Measurements from ENCODE around the gene DDR2. TPM values are rescaled to one million over a fixed set of nuclear protein-coding genes. Genes with fewer than 3 reads are reported as not detected.
"Not testable (repeated sequence)": the region's sequence is repeated elsewhere in the genome, so short reads cannot be mapped to it uniquely, and the experiment has no call there.

The DDR2 gene
- total RNA-seq, 1 donor from 2014 or later = 5.8 TPM

DNA sequence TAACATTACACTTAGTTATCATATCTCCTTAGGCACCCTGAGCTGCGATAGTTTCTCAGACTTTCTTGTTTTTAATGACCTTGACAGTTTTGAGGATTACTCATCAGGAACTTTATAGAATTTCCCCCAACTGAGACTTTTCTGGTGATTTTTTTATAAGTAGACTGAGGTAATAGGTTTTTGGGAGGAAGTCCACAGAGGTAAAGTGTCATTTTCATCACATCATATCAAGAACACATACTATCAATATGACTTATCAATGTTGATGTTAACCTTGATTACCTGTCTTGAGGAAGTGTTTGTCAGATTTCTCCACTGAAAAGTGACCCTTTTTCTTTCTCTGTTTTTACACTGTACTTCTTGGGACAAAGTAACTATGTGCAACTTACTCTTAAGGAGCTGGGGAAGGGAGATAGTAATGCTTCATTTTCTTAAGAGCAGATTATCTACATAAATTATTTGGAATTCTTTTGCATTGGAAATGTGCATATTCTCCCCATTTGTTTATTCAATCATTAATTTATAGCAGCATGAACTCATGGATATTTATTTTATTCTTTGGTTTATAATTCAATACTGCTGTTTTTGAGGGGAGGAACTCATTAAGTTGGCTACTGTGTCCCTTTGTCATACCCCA is 85.4 kb downstream of the DDR2 start:
- no peak for DNase-seq (ENCODE audit: extremely low read depth, low read depth, low spot score)

DNA sequence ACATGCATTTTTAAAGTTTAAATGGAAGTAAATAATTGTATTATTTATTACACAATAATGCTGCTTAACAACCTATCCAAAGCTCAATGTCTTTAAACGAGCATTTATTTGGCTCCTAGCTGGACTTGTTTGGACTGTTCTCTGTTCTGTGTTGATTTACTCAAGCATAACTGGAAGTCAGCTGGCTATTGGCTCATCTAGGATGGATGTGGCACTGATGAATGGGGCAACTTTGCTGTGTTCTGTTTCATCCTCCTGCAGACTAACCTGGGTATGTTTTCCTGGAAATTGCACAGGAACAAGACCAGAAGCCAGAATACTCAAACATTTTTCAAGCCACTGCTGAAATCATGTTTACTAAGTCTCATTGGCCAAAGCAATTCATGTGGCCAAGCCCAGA is 87.4 kb downstream of the DDR2 start:
- DNase-seq (ENCODE audit: extremely low read depth, low read depth, low spot score) = no peak

DNA sequence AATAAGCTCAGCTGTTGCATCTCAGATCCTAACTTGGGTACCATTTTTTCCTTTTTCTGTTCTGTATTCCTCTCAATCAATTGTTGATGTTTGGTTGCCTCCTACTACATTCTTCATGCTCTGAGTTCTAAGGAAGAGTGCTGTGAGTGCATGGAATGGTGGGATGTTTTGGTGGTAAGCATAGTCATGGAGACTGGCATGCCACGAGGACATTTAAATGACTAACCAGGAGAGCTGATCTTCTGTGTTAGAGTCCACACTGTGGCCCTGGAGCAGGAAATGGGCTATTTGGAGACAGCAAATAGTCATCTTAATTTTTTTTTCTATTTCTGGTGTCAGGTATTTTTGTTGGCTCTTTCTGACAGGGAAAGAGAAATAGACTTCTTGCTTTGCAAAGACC is 88.7 kb downstream of the DDR2 start:
- no peak for DNase-seq (ENCODE audit: extremely low read depth, low read depth, low spot score)

DNA sequence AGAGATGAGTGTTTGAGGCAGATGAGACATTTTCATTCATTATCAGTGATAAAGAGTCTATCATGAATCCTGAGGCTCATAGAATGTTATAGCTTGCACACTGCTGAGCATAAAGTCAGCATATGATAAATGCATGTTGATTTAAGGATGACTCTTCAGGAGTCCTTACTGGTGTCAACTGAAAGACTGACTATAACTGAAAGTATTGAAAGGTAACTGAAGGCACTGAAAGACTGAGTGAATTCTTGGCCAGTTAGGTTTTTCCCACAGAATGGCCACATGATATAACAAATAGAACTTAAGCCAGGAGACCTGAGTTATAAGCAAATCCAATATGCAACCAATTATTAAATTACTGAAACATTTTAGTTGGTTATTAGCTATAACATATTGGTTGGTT is 89.2 kb downstream of the DDR2 start:
- DNase-seq (ENCODE audit: extremely low read depth, low read depth, low spot score) = no peak

DNA sequence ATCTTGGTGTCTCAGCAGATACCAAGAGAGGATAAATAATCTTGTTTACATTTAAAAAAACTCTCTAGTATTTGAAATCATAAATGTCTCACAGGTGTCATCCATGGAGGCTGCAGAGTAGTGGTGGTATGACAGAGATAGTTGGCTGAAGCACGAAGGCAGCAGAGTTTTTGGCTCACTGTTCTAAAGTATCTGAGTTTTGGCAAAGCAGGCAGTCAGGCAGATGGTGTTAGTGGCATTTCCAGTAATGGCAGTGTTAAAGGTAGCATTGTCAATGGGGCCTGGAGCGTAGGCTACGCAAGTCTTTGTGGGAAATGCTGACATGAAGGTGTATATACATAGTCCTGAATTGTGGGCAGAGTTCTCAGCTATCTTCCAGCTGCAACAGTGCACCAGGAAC is 89.8 kb downstream of the DDR2 start:
- no peak for DNase-seq (ENCODE audit: extremely low read depth, low read depth, low spot score)

DNA sequence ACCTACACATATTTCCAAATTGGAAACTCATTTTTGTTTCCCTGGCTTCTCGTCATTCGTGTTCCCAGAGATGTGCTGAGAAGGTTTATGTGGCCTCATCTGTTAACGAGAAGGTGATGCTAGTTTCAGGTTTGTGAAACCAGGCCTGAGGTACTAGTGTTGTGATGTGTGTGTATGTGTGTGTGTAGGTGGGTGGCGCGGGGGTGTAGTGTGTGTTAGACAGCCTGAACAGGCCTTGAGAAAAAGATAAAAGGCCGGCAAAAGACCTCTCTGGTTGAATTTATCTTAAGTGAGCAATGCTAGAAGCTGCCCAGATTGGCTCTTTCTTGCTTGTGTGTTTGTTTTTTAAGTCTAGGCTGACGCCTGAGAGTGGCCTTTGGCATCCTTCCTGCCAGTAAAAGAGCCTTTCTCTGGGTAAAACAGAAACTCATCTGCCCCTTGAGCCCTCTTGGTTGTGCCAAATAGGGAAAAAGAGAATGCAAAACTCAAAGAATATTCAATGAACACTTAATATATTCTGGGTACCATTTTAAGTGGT is 92.4 kb downstream of the DDR2 start:
- DNase-seq (ENCODE audit: extremely low read depth, low read depth, low spot score) = no peak

DNA sequence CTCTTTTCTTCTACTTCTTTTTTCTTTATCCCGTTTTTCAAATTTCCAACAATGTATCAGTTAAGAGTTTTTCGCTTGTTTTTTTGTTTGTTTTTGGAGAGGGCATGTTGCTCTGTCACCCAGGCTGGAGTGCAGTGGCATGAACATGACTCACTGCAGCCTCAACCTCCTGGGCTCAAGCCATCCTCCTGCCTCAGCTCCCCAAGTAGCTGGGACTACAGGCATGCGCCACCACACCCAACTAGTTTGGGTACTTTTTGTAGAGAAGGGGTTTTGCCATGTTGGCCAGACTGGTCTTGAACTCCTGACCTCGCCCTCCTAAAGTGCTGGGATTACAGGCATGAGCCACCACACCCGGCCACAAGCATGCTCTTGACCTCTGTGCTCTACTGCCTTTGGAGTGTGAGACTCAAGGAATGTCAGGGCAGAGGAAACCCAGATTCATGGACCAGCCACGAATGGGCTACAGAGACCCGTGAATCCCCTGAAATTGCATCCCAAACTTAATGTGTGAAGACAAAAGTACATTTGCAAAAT is 93.1 kb downstream of the DDR2 start:
- no peak for DNase-seq (ENCODE audit: extremely low read depth, low read depth, low spot score)

DNA sequence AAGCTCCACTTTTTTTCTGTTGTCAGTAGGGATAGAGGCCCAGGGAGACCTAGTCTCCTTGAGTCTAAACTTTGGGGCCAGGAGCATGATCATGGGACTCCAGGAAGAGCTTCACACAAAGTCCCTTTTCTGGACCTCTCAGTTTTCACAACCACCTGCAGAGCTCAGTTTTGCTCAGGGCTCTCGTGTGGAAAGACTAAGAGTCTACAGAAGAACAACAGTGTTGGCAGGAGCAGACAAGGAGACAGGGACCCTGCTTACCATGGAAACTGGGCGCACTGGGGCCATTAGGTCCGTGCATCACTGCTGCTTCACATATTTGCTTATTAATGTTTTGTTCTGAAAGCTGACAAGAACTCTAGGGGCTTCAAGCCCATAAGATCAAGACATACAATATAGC is 94.3 kb downstream of the DDR2 start:
- DNase-seq (ENCODE audit: extremely low read depth, low read depth, low spot score) = no peak

DNA sequence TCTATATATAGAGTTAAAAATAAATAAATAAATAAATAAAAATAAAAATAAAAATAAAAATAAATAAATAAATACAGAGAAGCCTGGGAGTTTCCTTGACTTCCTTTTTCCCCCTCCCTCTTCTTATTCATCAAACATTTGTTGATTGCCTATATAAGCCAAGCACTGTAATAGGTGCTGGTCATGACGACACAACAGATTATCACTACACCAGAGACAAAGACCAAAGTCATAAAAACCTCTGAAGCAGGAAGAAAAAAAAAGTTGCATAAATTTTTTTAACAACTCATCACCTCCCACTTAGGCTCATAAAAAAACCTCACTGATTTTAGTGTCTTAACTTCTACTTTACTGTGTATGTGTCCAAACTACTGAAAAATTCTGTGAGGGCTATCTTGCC is 95.2 kb downstream of the DDR2 start:
- not testable (repeated sequence) for DNase-seq (ENCODE audit: extremely low read depth, low read depth, low spot score)

DNA sequence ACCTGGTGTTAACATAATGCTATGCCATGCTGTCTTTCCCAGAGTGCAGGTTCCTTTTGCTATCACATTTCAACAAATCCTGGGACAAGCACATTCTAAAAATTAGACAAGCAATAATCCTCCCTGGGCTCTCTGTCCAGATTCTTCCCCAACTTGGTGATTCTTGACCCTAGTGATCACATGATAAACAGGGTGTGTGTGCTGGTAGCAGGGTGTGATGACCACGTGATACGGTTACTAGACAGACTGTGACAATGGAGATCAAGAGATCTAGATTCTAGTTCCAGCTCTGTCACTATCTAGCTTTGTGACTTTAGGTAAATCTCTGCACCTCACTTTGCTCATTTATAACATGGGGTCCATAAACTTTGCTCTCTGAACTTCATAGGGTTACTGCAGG is 96.3 kb downstream of the DDR2 start:
- no peak for DNase-seq (ENCODE audit: extremely low read depth, low read depth, low spot score)

DNA sequence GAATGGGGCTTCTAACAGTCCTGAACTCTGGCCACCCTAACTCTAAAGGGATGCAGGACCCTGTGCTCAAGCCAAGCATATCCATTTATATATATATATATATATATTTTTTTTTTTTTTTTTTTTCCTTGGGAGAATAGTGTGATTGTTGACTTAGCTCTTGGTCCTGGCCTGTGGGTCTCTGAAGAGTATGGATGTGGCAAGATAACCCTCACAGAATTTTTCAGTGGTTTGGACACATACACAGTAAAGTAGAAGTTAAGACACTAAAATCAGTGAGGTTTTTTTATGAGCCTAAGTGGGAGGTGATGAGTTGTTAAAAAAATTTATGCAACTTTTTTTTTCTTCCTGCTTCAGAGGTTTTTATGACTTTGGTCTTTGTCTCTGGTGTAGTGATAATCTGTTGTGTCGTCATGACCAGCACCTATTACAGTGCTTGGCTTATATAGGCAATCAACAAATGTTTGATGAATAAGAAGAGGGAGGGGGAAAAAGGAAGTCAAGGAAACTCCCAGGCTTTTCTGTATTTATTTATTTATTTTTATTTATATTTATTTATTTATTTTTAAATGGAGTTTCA is 97.0 kb downstream of the DDR2 start:
- not testable (repeated sequence) for DNase-seq (ENCODE audit: extremely low read depth, low read depth, low spot score)

DNA sequence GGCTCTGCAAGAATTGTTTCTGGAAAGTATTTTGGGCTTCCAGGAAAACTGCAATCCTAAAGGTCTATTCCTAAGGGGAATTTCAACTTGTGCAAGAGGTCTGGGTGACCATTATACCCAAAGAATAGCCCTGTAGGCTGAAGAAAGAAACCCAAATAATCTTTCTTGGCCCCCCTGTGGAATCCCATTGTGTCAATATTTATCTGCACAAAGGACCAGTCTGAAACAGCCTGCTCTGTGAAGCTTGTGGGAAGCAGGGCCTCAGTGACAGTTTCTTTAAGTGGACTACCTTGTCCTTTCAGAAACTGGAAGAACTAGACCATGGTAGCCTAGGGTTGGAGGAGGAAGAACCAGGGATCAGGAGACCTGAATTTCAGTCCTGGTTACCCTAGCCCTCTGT is 99.8 kb downstream of the DDR2 start:
- DNase-seq (ENCODE audit: extremely low read depth, low read depth, low spot score) = no peak

DNA sequence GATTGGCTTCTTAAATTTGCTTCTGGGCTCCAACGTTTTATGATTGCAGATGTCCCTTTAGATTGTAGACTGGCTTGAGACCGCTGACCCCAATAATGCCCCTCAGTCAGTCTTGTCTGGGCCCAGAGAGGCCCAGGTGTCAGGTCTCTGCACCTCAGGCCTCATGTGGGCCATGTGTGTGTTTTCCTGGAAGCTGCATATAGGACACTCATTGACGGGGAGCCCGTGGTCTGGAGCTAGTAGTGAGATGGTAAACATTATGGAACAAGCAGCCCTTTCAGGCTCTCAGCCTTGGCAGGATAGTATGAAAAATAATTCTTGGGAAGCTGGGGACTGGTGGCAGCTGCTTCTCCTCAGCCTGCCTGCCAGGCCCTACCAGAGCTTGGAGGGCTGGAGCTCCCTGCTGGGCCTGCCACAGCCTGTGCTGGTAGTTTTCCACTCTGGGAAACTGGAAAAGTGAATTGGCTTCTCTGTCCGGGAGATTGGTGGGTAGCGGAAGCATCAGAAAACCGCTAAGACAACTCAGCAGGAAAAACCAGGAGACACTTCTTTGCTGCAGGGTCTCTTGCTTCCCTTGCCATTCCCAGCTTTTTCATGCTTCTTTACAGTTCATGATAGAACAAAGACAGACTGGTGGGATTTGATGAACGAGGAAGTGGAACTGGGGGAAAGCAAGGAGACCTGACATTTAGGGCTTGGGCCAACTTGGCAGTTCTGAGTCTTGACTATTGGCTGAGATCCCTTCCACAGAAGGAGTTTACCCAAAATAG is 100.5 kb downstream of the DDR2 start:
- no peak for DNase-seq (ENCODE audit: extremely low read depth, low read depth, low spot score)

DNA sequence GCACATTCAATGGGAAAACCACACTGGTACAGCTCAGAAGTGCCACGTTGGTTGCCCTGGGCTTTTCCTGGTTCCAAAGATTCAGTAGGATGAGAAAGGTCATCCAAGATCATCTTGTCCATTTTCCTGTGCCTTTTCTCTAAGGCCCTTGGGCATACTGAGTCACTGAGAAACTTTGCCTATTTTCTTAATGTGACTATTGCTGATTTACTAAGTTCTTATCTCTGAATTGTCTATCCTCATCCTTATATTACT is 101.0 kb downstream of the DDR2 start:
- no peak for DNase-seq (ENCODE audit: extremely low read depth, low read depth, low spot score)

DNA sequence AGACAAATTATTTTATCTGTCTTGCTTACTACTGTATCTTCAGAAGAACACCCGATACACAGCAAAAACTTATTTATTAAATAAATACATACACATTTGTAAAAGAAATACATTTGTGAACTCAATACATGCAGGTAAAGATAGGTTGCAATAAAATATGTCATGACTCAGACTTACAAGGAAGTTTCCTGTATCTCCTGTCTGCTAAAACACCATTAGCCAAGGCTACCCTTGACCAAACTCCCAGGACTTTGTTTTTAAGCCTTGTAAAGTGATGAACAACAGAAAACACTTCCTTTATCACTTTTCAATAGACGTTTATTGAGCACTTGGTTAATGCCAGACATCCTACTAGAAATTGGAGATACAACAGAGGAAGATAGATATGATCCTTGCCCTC is 101.8 kb downstream of the DDR2 start:
- DNase-seq (ENCODE audit: extremely low read depth, low read depth, low spot score) = no peak

DNA sequence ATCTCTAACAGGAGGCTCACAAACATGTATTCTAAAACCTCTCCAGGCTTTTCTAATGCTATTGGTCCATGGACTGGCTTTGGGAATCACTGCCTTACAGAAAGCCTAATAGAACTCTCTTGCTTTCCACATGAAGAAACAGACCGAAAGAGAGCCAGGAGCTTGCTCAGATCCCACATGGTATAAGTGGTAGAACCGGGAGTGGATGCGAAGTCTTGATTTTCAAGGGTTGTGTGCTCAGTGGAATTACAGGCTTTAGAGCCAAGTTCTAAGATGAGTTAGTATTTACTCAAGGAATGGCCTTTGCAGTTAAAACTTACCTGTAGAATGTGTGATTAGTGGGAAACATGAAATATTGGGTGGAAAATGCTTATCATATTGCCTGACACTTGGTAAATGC is 103.9 kb downstream of the DDR2 start:
- DNase-seq (ENCODE audit: extremely low read depth, low read depth, low spot score) = no peak

DNA sequence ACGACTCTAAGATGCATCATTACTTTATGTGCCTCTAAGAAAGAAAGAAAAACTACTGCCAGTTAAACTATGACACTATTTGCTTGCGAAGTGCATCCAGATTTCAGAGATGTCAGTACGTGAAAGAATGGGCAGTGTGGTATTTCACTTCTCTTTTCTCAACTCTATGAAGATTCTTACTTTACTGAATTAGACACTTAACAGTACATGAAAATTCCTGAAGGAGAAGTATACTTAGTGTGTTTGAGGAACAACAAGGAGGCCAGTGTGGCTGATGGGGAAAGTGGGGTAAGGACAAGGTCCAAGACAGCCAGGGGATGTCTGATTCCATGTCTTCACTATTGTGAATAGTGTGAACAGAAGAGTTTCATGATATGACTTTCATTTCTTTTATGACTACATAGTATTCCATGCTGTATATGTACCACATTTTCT is 104.4 kb downstream of the DDR2 start:
- DNase-seq (ENCODE audit: extremely low read depth, low read depth, low spot score) = no peak

DNA sequence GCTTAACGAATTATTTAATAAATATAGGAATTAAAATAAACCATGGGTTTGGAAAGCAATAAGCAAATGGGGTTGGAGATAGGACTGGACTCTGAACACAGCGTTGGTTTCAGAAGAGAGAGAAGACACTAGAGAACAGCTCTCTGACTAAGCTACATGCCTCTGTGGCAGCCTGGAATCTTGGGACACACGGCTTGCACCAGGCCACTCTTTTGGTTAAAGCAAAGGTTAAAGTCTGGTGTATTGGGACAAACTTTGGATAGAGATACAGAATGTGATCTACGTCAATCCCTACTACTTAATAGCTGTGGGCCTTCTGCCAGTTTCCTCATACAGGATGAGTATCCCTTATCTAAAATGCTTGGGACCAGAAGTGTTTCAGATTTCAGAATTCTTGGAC is 108.5 kb downstream of the DDR2 start:
- DNase-seq (ENCODE audit: extremely low read depth, low read depth, low spot score) = no peak

DNA sequence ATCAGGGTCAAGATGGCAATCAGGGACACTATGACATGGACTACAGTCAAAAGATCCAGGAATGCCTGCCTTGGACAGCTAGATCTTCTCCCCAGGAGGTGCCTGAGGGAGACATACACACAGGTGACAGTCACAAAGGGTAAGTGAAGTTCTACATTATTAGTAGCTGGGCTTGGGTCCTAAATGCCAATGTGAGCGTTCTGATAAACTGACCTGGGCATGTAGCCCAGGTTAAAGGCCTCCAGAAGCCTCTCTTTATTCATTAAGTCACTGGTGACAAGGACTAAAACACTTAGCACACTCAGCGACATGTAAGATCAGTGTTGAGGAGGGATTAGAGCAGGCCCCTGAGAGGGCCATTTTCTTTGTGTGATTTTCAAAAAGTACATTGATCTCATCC is 109.3 kb downstream of the DDR2 start:
- DNase-seq (ENCODE audit: extremely low read depth, low read depth, low spot score) = no peak

DNA sequence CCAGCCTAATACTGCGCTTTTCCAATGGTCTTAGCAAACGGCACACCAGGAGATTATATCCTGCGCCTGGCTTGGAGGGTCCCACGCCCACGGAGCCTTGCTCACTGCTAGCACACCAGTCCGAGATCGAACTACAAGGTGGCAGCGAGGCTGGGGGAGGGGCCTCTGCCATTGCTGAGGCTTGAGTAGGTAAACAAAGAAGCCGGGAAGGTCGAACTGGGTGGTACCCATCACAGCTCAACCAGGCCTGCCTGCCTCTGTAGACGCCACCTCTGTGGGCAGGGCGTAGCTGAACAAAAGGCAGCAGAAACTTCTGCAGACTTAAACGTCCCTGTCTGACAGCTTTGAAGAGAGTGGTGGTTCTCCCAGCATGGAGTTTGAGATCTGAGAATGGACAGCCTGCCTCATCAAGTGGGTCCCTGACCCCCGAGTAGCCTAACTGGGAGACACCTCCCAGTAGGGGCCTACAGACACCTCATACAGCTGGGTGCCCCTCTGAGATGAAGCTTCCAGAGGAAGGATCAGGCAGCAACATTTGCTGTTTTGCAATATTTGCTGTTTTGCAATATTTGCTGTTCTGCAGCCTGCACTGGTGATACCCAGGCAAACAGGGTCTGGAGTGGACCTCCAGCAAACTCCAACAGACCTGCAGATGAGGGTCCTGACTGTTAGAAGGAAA is 114.1 kb downstream of the DDR2 start:
- DNase-seq (ENCODE audit: extremely low read depth, low read depth, low spot score) = not testable (repeated sequence)

DNA sequence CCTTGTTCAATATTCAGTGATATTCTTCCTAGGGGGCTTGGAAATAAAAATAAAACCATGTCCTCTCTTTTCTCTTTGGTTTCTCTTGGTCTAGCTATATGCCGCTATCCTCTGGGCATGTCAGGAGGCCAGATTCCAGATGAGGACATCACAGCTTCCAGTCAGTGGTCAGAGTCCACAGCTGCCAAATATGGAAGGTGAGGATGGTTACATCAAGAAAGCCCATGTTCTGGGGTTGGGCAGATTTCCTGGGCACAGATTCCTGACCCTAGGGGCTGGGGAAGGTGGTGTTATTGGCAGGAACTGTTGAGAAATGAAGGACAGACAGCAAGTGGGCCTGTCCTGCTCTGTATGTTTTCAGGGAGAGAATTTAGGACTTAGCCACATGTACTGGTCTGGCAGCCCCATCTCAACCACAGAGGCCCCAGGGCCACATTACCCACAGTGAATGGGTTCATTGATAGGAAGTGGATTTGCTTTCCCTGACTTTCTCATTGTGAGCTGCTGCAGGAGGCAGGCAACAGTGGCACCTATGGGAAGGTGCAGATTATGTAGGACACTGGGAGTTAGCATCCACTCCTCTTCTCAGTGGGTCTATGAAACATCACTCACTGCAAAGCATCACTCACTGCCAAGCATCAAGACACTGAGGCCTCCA is 120.9 kb downstream of the DDR2 start:
- no peak for DNase-seq (ENCODE audit: extremely low read depth, low read depth, low spot score)

All from glomerular endothelial cell (primary cell).